Psoas muscle (tissue), 8 donors: ENCODE data around the gene MED29. TPM values are rescaled to one million over a fixed set of nuclear protein-coding genes. Genes with fewer than 3 reads are reported as not detected.

Source experiments
- ATAC-seq, 4 donors: fragments of 200-7000 bp; cut with Tn5 transposase; one replicate each; pipeline ENCODE4 v1.9.1; 2020; ENCODE audit warnings: moderate library complexity in 3 of 4, mild to moderate bottlenecking in 2 of 4
- DNase-seq, 2 donors: peaks; one replicate each; pipeline ENCODE4 v3.0.0-alpha.2; 2020
- H3K27ac ChIP-seq: fragments of 200-600 bp; one replicate; pipeline ENCODE4 v1.8.0; 2022
- H3K27me3 ChIP-seq, 3 donors: fragments of 200-600 bp in 1 of 3; one replicate each; pipeline versions ENCODE4 v1.6.1 to v1.8.0; 2013 to 2022; ENCODE audit warnings: low read length in 2 of 3, mild to moderate bottlenecking in 2 of 3, moderate library complexity in 1 of 3; ENCODE audit not compliant: insufficient read depth in 3 of 3
- H3K36me3 ChIP-seq, 2 donors: fragments of 200-600 bp in 1 of 2; one replicate each; pipeline versions ENCODE4 v1.6.1 to v1.8.0; 2013 to 2022; ENCODE audit warnings: low read depth in 1 of 2, mild to moderate bottlenecking in 1 of 2, moderate library complexity in 1 of 2; ENCODE audit not compliant: insufficient read depth in 1 of 2
- H3K4me1 ChIP-seq: fragments of 200-600 bp; one replicate; pipeline ENCODE4 v1.8.0; 2022
- H3K4me3 ChIP-seq: fragments of 200-600 bp; one replicate; pipeline ENCODE4 v1.8.0; 2022; ENCODE audit warnings: mild to moderate bottlenecking
- H3K9me3 ChIP-seq: fragments of 200-600 bp; one replicate; pipeline ENCODE4 v1.8.0; 2022
- CTCF ChIP-seq: fragments of 200-600 bp; IDR thresholded peaks from one replicate; pipeline ENCODE4 v1.8.0; 2022; ENCODE audit warnings: antibody characterized with exemption
- WGBS, 3 donors: extraction: QIAGEN DNeasy Blood & Tissue Kit; methylation state at CpG; one replicate each; pipeline versions ENCODE4 v1.1.6 to v1.1.7; 2013; 5-methylcytosine and 5-hydroxymethylcytosine counted together
- intact Hi-C, 2 donors: fragments of 100-400 bp; cut with DNase I; formaldehyde crosslinking; loops; one replicate each; pipeline versions ENCODE4 v1.11.0 to v1.14.2; 2022
- polyA plus RNA-seq, 3 donors: library from polyadenylated mRNA; stranded (reverse); fragments of 200-250 nt; gene quantifications; one replicate each; pipeline ENCODE4 v1.2.3, GENCODE V29; 2013
- total RNA-seq, 4 donors: library from RNA; stranded (reverse); fragmentation: NEBNext Ultra II Directional in 2 of 4; extraction: Animal tissue kit (Norgen Biotek cat#: 25700) in 2 of 4; gene quantifications; one replicate each; pipeline versions ENCODE4 v1.2.1 to v1.2.4, GENCODE V29; 2021 to 2023
- donor health status: healthy with polysubstance abuse.
- donor health status: DM: no; HTN: no; CAD: no; lungs with moderate emphysema.
- donor health status: Bipolar disorder and iron deficiency.
- donor health status: healthy.
- donor health status: DM: yes; HTN: yes; CAD: no.
- donor health status: DM: no; HTN: no; CAD: no.
- donor health status: DM: no; HTN: no; CAD: no.
- donor health status: DM: yes; HTN: yes; CAD: no.

MED29 gene
- total and polyA plus RNA-seq, 7 donors = 25.0 to 51.7 (median 29.8) TPM

DNA sequence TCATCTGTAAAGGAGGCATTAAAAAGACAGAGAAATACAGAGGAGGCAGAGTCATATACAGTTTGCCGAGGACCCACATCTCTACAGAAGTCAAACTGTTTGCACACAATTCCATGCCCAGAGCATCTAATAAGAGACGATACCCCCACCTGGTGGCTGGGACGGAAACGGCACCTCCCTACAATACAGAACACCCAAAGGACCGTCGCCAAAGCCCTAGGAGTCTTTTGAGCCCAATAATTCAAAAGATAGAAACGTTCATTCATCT lies 20.6 kb downstream of the MED29 start:
- peak overlapping the region; percentile 97 for H3K4me3 ChIP-seq
- no peaks in the 10 kb centered on the region for H3K27me3 ChIP-seq
- TF ChIP-seq CTCF = peak; percentile 96
- WGBS, 3 donors = 0 to 1% (median 1%) methylated on average over 7 of the region's 7 CpGs
- H3K36me3 ChIP-seq = peaks cover 0 to 17% of the 10 kb centered on the region in 2 donors
- intact Hi-C loops = loop anchor here (1.0 to 10.0 kb wide), 5 partner anchors 13 to 287 kb away; partner anchors contain the start of genes PAK4 (in 1 of the 2), RPS16 (in 1 of the 2) and SAMD4B (in 1 of the 2)
- ATAC-seq = peak; percentile 36 to 61 (median 48)
- no peaks in the 10 kb centered on the region for H3K9me3 ChIP-seq
- H3K27ac ChIP-seq = peak overlapping the region; percentile 96
- H3K4me1 ChIP-seq = peaks cover 14% of the 10 kb centered on the region
- DNase-seq = peak; percentile 89 to 95

GRCh38 chr19:39412100-39412866 lies 21.1 kb downstream of the MED29 start, which contains the start of gene PLEKHG2:
Gene PLEKHG2, plus strand, starts transcription at chr19:39412669. Its CDS starts 1,418 bp downstream, at chr19:39414087.
- TF ChIP-seq CTCF = no peak
- intact Hi-C loops = loop anchor here (2.0 to 10.0 kb wide), 4 partner anchors 13 to 287 kb away; partner anchors contain the start of genes PAK4 (in 1 of the 2), RPS16 (in 1 of the 2) and SAMD4B (in 1 of the 2)

GRCh38 chr19:39412867-39413271 lies 21.7 kb downstream of the MED29 start:
- ATAC-seq = no peak
- peaks cover 14% of the 10 kb centered on the region for H3K4me1 ChIP-seq
- no peaks in the 10 kb centered on the region for H3K27me3 ChIP-seq
- peak; percentile 80 for TF ChIP-seq CTCF
- H3K4me3 ChIP-seq = peak overlapping the region; percentile 97
- H3K9me3 ChIP-seq = no peaks in the 10 kb centered on the region
- intact Hi-C loops = loop anchor here (2.0 to 10.0 kb wide), 4 partner anchors 14 to 288 kb away; partner anchors contain the start of genes PAK4 (in 1 of the 2), RPS16 (in 1 of the 2) and SAMD4B (in 1 of the 2)
- H3K27ac ChIP-seq = peak overlapping the region; percentile 96
- WGBS, 3 donors = 0% methylated on average over 17 to 24 of the region's 24 CpGs
- no peak for DNase-seq
- peaks cover 0 to 11% of the 10 kb centered on the region in 2 donors for H3K36me3 ChIP-seq

More at GRCh38 chr19:39412100-39412866, 21.1 kb downstream of the MED29 start, which contains the start of gene PLEKHG2:
- no peaks in the 10 kb centered on the region for H3K9me3 ChIP-seq
- DNase-seq = peak; percentile 94 to 97
- peak within 1 kb of the TSS; percentile 97 for H3K4me3 ChIP-seq
- peak within 1 kb of the TSS; percentile 96 for H3K27ac ChIP-seq
- H3K36me3 ChIP-seq = peaks cover 0 to 17% of the 10 kb centered on the region in 2 donors
- peaks cover 14% of the 10 kb centered on the region for H3K4me1 ChIP-seq
- ATAC-seq = peak; percentile 52 to 67 (median 53)
- no peaks in the 10 kb centered on the region for H3K27me3 ChIP-seq
- 0 to 1% (median 0%) methylated on average over 47 to 60 of the region's 60 CpGs for WGBS, 3 donors

GRCh38 chr19:39413272-39413910 lies 22.2 kb downstream of the MED29 start:
- Histone ChIP-seq H3K4me1 (peaks cover 14% of the 10 kb centered on the region), H3K36me3 (peaks cover 0 to 7% of the 10 kb centered on the region in 2 donors), H3K4me3 (peak overlapping the region; percentile 97), H3K27me3 (no peaks in the 10 kb centered on the region), H3K9me3 (no peaks in the 10 kb centered on the region), H3K27ac (peak overlapping the region; percentile 96)
- 3 to 6% (median 4%) methylated on average over 28 to 53 of the region's 54 CpGs for WGBS, 3 donors
- peak; percentile 73 to 87 for DNase-seq
- ATAC-seq = no peak
- TF ChIP-seq CTCF = no peak
- intact Hi-C loops = loop anchor here (2.0 to 10.0 kb wide), 4 partner anchors 15 to 289 kb away; partner anchors contain the start of genes PAK4 (in 1 of the 2), RPS16 (in 1 of the 2) and SAMD4B (in 1 of the 2)
